NB4 (cell line): ENCODE results near the gene CLMP.

Experiments
- MYC ChIP-seq: IDR thresholded peaks from 2 replicates; pipeline ENCODE4 v1.6.1; 2011; ENCODE audit warnings: low read depth, low read length
- POLR2A ChIP-seq: IDR thresholded peaks from 2 replicates; pipeline ENCODE4 v1.6.1; 2011; ENCODE audit warnings: mild to moderate bottlenecking; ENCODE audit not compliant: insufficient read length; ENCODE audit errors: extremely low read depth
- TF ChIP-seq, protein P1 (sequence below): IDR thresholded peaks from one replicate; pipeline ENCODE4 v1.5.1; 2012; ENCODE audit warnings: low read depth, low read length
- TF ChIP-seq, protein P2 (sequence below): IDR thresholded peaks from 2 replicates; pipeline ENCODE4 v1.6.1; 2011; ENCODE audit warnings: low read depth, low read length

DNA sequence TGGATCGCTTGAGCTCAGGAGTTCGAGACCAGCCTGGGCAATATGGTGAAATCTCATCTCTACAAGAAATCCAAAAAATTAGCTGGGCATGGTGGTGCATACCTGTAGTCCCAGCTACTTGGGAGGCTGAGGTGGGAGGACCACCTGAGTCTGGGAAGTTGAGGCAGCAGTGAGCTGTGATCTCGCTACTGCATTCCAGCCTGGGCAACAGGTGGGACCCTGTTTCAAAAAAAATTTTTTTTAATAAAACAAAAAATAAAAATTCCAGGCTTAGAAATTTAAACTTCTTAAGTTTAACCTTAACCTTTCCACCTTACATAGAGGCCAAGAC lies 21.2 kb downstream of the CLMP start:
- TF ChIP-seq, protein P1, sequence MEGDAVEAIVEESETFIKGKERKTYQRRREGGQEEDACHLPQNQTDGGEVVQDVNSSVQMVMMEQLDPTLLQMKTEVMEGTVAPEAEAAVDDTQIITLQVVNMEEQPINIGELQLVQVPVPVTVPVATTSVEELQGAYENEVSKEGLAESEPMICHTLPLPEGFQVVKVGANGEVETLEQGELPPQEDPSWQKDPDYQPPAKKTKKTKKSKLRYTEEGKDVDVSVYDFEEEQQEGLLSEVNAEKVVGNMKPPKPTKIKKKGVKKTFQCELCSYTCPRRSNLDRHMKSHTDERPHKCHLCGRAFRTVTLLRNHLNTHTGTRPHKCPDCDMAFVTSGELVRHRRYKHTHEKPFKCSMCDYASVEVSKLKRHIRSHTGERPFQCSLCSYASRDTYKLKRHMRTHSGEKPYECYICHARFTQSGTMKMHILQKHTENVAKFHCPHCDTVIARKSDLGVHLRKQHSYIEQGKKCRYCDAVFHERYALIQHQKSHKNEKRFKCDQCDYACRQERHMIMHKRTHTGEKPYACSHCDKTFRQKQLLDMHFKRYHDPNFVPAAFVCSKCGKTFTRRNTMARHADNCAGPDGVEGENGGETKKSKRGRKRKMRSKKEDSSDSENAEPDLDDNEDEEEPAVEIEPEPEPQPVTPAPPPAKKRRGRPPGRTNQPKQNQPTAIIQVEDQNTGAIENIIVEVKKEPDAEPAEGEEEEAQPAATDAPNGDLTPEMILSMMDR: no peak
- no peak for TF ChIP-seq POLR2A
- no peak for TF ChIP-seq MYC
- TF ChIP-seq, protein P2, sequence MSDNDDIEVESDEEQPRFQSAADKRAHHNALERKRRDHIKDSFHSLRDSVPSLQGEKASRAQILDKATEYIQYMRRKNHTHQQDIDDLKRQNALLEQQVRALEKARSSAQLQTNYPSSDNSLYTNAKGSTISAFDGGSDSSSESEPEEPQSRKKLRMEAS: no peak
